Keratinocyte (primary cell): ENCODE results near the gene VAC14. TPM values are rescaled to one million over a fixed set of nuclear protein-coding genes. Genes with fewer than 3 reads are reported as not detected.

Source experiments
- DNase-seq: peaks from one replicate; pipeline ENCODE4 v3.0.0-alpha.2; 2011; ENCODE audit warnings: low read depth, missing footprints, low spot score
- FAIRE-seq: peaks from 2 replicates; lab custom pipeline; 2011; peaks lifted over from hg19 to GRCh38; lab: Jason Lieb, UNC
- H2AFZ ChIP-seq: 2 replicates; pipeline ENCODE4 v1.6.0; 2012; ENCODE audit warnings: low read length, control low read depth, inconsistent platforms; ENCODE audit not compliant: control insufficient read depth
- H3K27ac ChIP-seq: 2 replicates; pipeline ENCODE4 v1.5.1; 2011; ENCODE audit warnings: low read length; ENCODE audit not compliant: control insufficient read depth, insufficient read depth
- H3K27me3 ChIP-seq: 3 replicates; pipeline ENCODE4 v1.6.0; 2011; ENCODE audit warnings: low read length; ENCODE audit not compliant: control insufficient read depth, insufficient read depth; ENCODE audit errors: extremely low read depth
- H3K36me3 ChIP-seq, 2 experiments: 2 replicates in 1 of 2; 3 replicates in 1 of 2; pipeline ENCODE4 v1.5.1; 2011; ENCODE audit warnings: low read length in 2 of 2, mild to moderate bottlenecking in 1 of 2; ENCODE audit not compliant: control insufficient read depth in 2 of 2, insufficient read depth in 2 of 2; ENCODE audit errors: extremely low read depth in 1 of 2
- H3K4me1 ChIP-seq: 3 replicates; pipeline ENCODE4 v1.5.1; 2011; ENCODE audit warnings: low read length; ENCODE audit not compliant: control insufficient read depth, insufficient read depth; ENCODE audit errors: extremely low read depth
- H3K4me2 ChIP-seq: 3 replicates; pipeline ENCODE4 v1.6.0; 2011; ENCODE audit warnings: low read depth, low read length; ENCODE audit not compliant: control insufficient read depth, insufficient read depth; ENCODE audit errors: extremely low read depth
- H3K4me3 ChIP-seq, 3 experiments: fragments of 200-600 bp in 1 of 3; sonication (generic) in 1 of 3; 2 replicates in 2 of 3; 3 replicates in 1 of 3; pipeline ENCODE4 v1.5.1; 2011 to 2016; ENCODE audit warnings: low read length in 3 of 3, mild to moderate bottlenecking in 3 of 3, control low read depth in 2 of 3, inconsistent platforms in 1 of 3, low read depth in 1 of 3, mixed read lengths in 1 of 3, mixed run types in 1 of 3, moderate library complexity in 1 of 3; ENCODE audit not compliant: control insufficient read depth in 2 of 3, insufficient read depth in 2 of 3; ENCODE audit errors: extremely low read depth in 1 of 3
- H3K79me2 ChIP-seq: 2 replicates; pipeline ENCODE4 v1.6.0; 2012; ENCODE audit warnings: low read length; ENCODE audit not compliant: control insufficient read depth, insufficient read depth
- H3K9ac ChIP-seq: 3 replicates; pipeline ENCODE4 v1.6.0; 2011; ENCODE audit warnings: low read length; ENCODE audit not compliant: control insufficient read depth, insufficient read depth; ENCODE audit errors: extremely low read depth
- H3K9me1 ChIP-seq: 3 replicates; pipeline ENCODE4 v1.6.0; 2011; ENCODE audit warnings: low read length; ENCODE audit not compliant: control insufficient read depth, insufficient read depth; ENCODE audit errors: extremely low read depth
- H3K9me3 ChIP-seq: 2 replicates; pipeline ENCODE4 v1.5.1; 2012; ENCODE audit warnings: low read depth, low read length; ENCODE audit not compliant: control insufficient read depth
- H4K20me1 ChIP-seq: 3 replicates; pipeline ENCODE4 v1.6.0; 2011; ENCODE audit warnings: low read length; ENCODE audit not compliant: control insufficient read depth, insufficient read depth; ENCODE audit errors: extremely low read depth
- EZH2 ChIP-seq: IDR thresholded peaks from one replicate; pipeline ENCODE4 v1.6.1; 2012; ENCODE audit warnings: inconsistent platforms, mild to moderate bottlenecking, low read length, moderate library complexity
- dilution Hi-C: fragments of 300-500 bp; cut with MboI; formaldehyde crosslinking; loops from one replicate; pipeline ENCODE4 v1.7.0; 2020; ENCODE audit warnings: low sequenced_read_pairs; ENCODE audit not compliant: extremely low pct_ligation_motif_present
- polyA plus RNA-seq, 5 experiments: library from polyadenylated mRNA; depleted of rRNA in 3 of 5; stranded (reverse) in 3 of 5; stranded (forward) in 1 of 5; unstranded in 1 of 5; fragments of >200 nt; gene quantifications; 1 replicate in 1 of 5; 2 replicates in 3 of 5; 3 replicates in 1 of 5; pipeline versions ENCODE4 v1.2.1 to v1.2.3, GENCODE V29; 2011 to 2012; ENCODE audit warnings: missing spikeins in 2 of 5, low read depth in 1 of 5, low replicate concordance in 1 of 5
- TF ChIP-seq, protein P1 (sequence below), 3 experiments: IDR thresholded peaks in 1 of 3; conservative IDR thresholded peaks in 1 of 3; optimal IDR thresholded peaks in 1 of 3; 2 replicates in 2 of 3; 3 replicates in 1 of 3; pipeline versions ENCODE3 to v1.5.1; 2011; ENCODE audit warnings: low read length in 3 of 3, mild to moderate bottlenecking in 3 of 3, moderate library complexity in 2 of 3, control low read depth in 1 of 3, inconsistent platforms in 1 of 3; ENCODE audit not compliant: insufficient read depth in 2 of 3; ENCODE audit errors: extremely low read depth in 1 of 3

The VAC14 gene
- polyA plus RNA-seq, 1 donor (not counting 4 experiments of a cell fraction or from before 2014, with no cell fraction given) = 15.9 TPM

DNA sequence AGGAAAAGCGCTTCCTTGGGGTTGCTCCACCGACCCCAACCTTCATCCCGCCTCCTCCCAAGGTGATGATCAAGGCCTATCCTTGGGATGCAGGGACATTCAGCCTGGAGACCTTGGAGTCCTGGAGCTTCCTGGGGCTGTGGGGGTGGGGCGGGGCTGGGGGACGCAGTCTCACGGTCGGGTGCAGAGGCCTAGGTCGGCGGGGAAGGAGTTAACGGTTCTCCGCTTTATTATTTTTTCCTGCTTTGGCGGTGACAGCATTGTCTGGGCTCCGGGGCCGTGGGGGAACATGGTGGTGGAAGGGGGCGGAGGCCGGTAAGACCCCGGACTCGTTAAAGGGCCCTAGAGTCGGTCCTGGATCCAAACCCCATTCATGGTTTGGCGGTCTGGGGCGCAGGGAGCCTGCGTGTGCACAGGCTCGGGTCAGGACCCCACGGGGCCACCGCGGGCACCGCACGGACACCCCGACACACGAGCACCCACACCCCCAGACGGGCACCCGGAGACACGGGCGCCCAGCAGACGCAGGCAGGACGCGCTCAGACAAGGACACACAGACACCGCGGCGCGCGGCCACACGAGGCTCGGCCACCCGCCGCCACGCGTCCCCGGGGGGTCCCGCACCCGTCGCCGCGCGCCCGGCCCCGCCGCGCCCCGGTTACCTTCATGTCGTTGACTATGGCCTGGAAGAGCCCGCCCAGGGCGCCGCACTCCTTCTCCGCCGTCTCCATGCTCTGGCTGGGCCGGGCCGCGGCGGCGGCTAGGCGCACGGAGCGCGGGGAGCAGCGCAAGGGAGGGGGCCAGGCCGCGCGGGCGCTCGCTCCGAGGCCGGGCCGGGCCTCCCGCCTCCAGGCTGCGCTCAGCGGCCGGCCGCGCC is 115.7 kb downstream of the VAC14 start:
- H2AFZ ChIP-seq = peak overlapping the region; percentile 3
- TF ChIP-seq EZH2 = no peak
- TF ChIP-seq, protein P1, sequence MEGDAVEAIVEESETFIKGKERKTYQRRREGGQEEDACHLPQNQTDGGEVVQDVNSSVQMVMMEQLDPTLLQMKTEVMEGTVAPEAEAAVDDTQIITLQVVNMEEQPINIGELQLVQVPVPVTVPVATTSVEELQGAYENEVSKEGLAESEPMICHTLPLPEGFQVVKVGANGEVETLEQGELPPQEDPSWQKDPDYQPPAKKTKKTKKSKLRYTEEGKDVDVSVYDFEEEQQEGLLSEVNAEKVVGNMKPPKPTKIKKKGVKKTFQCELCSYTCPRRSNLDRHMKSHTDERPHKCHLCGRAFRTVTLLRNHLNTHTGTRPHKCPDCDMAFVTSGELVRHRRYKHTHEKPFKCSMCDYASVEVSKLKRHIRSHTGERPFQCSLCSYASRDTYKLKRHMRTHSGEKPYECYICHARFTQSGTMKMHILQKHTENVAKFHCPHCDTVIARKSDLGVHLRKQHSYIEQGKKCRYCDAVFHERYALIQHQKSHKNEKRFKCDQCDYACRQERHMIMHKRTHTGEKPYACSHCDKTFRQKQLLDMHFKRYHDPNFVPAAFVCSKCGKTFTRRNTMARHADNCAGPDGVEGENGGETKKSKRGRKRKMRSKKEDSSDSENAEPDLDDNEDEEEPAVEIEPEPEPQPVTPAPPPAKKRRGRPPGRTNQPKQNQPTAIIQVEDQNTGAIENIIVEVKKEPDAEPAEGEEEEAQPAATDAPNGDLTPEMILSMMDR (optimal IDR thresholded peaks at IDR 0.05 in 1 of 3, IDR thresholded peaks at IDR 0.05 in 1 of 3, conservative IDR thresholded peaks at IDR 0.05 in 1 of 3; ENCODE audit: extremely low read depth in 1 of 3, insufficient read depth in 2 of 3, low read length in 3 of 3) = no peak
- H3K9me1 ChIP-seq = no peaks in the 10 kb centered on the region
- H3K4me2 ChIP-seq = peak overlapping the region; percentile 99
- dilution Hi-C loops = no loop called here
- peaks cover 49% of the 10 kb centered on the region for H3K79me2 ChIP-seq
- peak overlapping the region; percentile 71 for H3K9ac ChIP-seq
- peaks cover 54% of the 10 kb centered on the region for H3K4me1 ChIP-seq
- no peaks in the 10 kb centered on the region for H3K27me3 ChIP-seq
- H3K4me3 ChIP-seq = peak overlapping the region; percentile 74 to 81 (median 78)
- no peak for DNase-seq
- H3K27ac ChIP-seq = peak overlapping the region; percentile 30
- no peak for FAIRE-seq
- no peaks in the 10 kb centered on the region for H3K9me3 ChIP-seq
- H4K20me1 ChIP-seq = peaks cover 6% of the 10 kb centered on the region
- peaks cover 4 to 10% of the 10 kb centered on the region in 2 experiments for H3K36me3 ChIP-seq

- Histone ChIP-seq H3K36me3 (peaks cover 6 to 10% of the 10 kb centered on the region in 2 experiments), H2AFZ (no peak overlapping the region), H3K4me1 (peaks cover 54% of the 10 kb centered on the region), H3K9me3 (no peaks in the 10 kb centered on the region), H3K27ac (peak overlapping the region; percentile 30), H3K79me2 (peaks cover 51% of the 10 kb centered on the region), H3K9ac (peak overlapping the region; percentile 71), H4K20me1 (peaks cover 6% of the 10 kb centered on the region), H3K9me1 (no peaks in the 10 kb centered on the region), H3K4me2 (peak overlapping the region; percentile 99), H3K27me3 (no peaks in the 10 kb centered on the region), H3K4me3 (peak overlapping the region; percentile 74 to 81 (median 78))
- no peak for FAIRE-seq
- dilution Hi-C loops = no loop called here
- no peak for TF ChIP-seq EZH2
- TF ChIP-seq, protein P1 (optimal IDR thresholded peaks at IDR 0.05 in 1 of 3, IDR thresholded peaks at IDR 0.05 in 1 of 3, conservative IDR thresholded peaks at IDR 0.05 in 1 of 3; ENCODE audit: extremely low read depth in 1 of 3, insufficient read depth in 2 of 3, low read length in 3 of 3) = no peak
- no peak for DNase-seq
These were observed 116.6 kb downstream of the VAC14 start for GRCh38 chr16:70684146-70685060.
